ENCODE data around the gene CD80.

CD80 gene

GRCh38 chr3:119534296-119534695, 25.1 kb downstream of the CD80 start:
- no peak for TF ChIP-seq CTCF (IDR thresholded peaks at IDR 0.05)
- no peak for DNase-seq (ENCODE audit: low spot score)
- H3K27ac ChIP-seq, result no peak overlapping the region
- H3K4me3 ChIP-seq, result no peak overlapping the region

DNA sequence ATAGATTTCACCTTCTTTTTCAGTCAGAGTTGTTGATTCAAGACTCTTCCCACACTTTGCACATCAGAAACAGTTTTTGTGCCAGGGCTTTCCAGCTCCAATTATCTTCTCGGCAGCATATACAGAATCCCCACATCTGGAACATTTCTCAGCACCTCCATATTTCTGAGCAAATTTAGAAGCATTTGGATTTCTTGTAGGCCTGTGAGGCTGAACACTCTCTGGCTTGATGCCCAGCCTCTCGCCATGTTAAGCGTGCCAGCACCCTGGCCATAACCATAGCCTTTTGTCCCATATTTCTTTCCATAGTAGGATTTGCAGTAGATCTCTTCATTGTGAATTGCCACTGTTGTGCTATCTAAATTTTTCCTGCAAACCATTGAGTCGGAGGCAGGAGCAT, 28.3 kb downstream of the CD80 start:
- H3K4me3 ChIP-seq, result no peak overlapping the region
- TF ChIP-seq CTCF (IDR thresholded peaks at IDR 0.05), result no peak
- H3K27ac ChIP-seq, result no peak overlapping the region
- DNase-seq (ENCODE audit: low spot score), result no peak

- no peak for TF ChIP-seq CTCF (IDR thresholded peaks at IDR 0.05)
- DNase-seq (ENCODE audit: low spot score), result no peak
- no peak overlapping the region for H3K4me3 ChIP-seq
- H3K27ac ChIP-seq, result no peak overlapping the region
Measured at GRCh38 chr3:119530456-119530855, 29.0 kb downstream of the CD80 start.

GRCh38 chr3:119529883-119530282, 29.5 kb downstream of the CD80 start:
- no peak for DNase-seq (ENCODE audit: low spot score)
- Histone ChIP-seq H3K27ac (no peak overlapping the region), H3K4me3 (no peak overlapping the region)
- TF ChIP-seq CTCF (IDR thresholded peaks at IDR 0.05), result no peak

GRCh38 chr3:119527714-119528113, 31.7 kb downstream of the CD80 start:
- H3K4me3 ChIP-seq, result no peak overlapping the region
- no peak for DNase-seq (ENCODE audit: low spot score)
- H3K27ac ChIP-seq, result no peak overlapping the region
- TF ChIP-seq CTCF (IDR thresholded peaks at IDR 0.05), result no peak

DNA sequence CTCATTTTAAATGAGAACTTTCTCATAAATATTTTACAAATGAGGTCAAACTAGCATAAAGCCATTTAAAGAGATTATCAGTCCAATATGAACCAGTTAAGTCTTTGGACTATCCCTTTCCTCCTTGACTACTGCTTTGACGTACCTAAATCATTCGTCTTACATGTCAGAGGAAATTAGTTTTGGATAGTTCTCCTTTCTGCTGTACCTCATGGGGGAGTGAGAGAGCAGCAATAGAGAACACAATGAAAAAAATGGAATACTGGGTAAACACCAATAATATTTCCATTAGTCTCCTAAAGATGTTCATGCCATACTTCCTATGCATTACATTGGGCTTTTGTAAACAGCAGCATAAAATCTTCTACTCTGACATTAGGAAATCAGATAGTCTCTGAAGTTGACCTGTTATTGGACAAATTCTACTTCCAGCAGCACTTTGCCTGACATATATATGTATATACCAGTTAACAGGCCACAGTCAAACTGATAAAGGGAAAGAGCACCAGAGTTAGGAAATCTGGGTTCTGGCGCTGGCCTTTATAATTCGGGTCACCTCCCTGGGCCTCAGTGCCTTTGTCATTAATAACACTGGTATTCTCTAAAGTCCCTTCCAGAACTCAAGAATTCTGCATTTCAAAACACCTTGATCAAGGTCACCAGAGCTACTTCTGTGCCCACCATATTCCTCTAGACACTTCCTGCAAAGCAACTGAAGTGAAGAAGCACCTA, 34.3 kb downstream of the CD80 start:
- no peak overlapping the region for H3K27ac ChIP-seq
- no peak for DNase-seq (ENCODE audit: low spot score)

More for the DNA sequence above, 34.3 kb downstream of the CD80 start:
- TF ChIP-seq CTCF (IDR thresholded peaks at IDR 0.05), result no peak
- no peak overlapping the region for H3K4me3 ChIP-seq

Data from coronary artery (tissue), 2 donors.